ENCODE measurements around the gene SLC12A4.
"Not testable (repeated sequence)": the region's sequence is repeated elsewhere in the genome, so short reads cannot be mapped to it uniquely, and the experiment has no call there.

Gene SLC12A4

DNA sequence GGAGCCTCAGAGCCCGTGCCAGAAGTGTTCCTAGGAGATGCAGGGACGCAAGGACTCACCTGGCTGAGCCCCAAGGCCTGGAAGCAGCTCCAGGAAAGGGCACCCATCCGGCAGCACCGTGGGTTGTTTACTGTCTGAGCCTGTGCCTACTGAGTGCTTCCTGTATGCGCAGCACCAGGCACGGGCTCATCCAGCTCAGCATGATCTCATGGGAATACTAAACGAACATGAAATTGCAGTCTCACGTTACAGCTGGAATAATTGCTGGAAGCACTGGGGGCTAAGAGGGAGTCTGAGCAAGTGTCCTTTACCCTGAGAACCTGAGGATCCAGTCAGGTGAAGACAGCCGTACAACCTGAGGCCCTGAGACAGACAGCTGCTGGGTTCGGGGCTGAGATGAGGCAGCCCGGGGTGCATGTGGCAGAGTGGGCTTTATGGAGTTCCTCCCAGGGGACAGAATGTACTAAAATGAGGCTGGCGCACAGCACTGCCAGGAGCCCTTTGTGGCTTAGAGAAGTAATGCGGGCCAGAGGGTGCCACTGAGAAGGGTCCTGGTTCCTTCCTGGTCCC is 42.2 kb downstream of the SLC12A4 start:
- no peak for DNase-seq (ENCODE audit: low read depth)

DNA sequence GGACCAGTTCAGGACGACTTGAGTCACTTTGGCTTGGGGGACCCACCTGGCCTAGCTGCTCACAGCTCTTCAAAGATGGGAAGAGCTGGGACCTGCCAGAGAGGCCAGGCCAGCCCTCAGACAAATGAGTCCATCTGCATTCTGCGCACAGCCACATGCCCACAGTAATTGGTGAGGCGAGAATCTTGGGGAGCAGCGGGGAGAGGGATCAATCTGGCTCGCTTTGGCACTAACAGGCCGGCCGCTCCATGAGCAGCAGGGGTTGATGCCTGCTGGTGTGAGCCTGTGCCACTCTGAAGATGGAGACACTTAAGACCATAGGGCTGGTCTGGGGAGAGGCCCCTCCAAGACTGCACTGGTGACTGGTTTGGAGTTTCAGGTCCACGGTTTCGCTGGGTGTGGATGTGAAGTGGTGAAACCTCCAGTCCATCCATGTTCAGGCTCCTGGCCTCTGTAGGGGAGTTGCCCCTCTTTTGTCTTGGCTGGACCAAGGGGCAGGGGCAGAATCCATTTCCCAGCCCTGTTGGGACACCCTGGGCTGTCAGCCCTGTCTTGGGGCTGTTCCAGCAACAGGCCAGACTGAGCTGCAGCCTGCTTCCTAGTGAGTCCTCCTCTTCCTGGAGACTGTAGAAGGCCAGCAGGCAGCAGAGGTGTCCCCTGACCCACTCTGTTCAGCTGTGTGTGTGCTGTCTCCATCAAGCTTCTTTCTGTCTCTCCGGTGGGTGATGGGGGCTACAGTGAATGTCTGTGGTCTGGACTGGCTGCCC is 44.1 kb downstream of the SLC12A4 start:
- no peak for DNase-seq (ENCODE audit: low read depth)

DNA sequence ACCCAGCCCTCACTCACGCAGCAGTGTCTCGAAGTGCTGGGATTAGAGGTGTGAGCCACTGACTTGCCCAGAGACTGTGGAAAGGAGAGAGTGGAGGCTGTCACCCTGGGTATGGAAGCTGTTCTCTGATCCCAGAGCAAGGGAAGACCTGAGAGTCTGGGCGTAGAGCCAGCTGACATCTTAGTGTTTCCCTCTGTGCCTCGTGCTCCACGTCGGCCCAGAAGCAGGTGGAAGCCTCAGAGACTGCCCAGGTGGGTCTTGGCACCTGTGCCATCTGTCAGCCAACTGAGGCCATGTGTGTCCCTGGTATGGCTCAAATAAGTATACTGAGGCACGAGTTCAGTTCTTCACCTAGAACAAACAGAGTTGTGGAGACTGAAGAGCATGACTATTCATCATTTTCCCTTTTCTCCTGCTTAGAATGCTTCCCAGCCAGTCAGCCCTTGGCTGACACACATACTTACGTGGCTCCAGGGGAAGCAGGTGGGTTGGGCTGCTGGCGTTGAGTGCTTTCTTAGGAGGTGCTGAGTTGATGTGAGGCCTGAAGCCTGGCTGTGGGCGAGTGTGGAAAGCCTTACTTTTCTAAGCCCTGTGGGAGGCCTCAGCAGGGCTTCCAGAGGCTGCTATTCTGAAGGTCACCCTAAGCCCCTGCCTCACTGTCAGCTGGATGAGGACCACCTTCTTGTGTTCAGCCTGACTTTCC is 44.9 kb downstream of the SLC12A4 start:
- no peak for DNase-seq (ENCODE audit: low read depth)

DNA sequence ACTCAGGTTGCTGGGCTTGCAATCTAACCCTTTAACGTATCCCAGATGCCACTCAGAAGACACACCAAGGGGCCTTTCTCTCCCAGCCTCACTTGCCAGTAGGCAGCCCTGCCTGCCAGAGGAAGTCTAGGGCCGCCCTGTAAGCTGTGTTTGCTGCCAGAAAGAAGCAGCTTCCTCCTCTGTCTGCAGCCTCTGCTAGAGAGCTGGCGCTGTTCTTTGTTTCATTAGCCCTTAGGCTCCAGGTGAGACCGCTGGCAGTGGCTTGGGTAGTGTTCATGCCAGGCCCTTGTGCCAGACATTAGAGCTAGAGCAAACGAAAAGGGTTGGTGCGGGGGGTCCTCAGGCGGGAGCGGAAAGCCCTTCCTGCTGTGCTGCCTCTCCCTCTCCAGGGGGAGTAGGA is 45.7 kb downstream of the SLC12A4 start:
- DNase-seq (ENCODE audit: low read depth), result no peak

DNA sequence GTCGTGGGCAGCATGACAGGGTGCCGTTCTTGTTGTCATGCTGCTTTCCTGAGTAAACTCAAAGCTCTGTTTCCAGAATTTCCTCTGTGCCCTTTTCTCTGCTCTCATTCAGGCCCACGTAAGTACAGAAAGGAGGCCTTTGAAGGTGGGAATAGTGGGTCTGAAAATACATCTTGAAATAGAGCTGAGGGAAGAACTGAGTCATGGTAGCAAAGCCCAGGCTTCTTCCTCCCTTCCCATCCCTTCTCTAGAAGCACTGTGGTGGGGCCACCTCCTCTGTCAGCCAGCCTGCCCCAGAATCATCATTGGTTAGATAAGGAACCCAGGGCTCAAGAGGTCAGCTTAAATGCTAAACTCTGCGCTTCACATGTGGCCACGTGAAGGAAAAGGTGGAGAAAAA is 46.2 kb downstream of the SLC12A4 start:
- DNase-seq (ENCODE audit: low read depth), result no peak

DNA sequence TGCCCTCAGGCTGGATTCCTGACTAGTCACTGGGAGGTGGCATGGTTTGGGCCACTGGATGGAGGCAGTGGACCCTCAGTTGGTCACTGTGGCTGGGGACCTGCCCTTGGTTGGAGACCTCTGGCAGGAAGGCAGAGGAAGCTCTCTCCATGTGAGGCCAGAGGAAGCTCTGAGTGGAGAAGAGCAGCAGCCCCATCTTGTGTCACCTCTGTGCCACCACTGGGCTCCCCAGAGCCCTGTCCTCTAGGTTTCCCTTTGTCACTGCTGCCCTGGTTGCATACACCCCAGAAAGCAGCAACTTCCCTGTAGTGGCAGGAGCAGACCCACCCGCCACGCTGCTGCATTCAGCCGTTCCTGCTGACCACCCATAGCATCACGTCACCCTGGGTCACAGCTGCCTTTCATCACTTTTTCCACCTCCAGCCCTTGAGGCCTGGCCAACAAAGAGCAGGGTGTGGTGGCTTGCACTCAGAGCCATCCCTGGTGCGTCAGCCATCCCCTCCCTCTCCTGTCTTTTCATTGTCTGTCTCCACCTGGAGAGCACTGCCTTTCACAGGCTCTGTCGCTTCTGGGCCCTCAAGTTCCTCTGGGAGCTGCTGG is 48.7 kb downstream of the SLC12A4 start:
- DNase-seq (ENCODE audit: low read depth), result no peak

DNA sequence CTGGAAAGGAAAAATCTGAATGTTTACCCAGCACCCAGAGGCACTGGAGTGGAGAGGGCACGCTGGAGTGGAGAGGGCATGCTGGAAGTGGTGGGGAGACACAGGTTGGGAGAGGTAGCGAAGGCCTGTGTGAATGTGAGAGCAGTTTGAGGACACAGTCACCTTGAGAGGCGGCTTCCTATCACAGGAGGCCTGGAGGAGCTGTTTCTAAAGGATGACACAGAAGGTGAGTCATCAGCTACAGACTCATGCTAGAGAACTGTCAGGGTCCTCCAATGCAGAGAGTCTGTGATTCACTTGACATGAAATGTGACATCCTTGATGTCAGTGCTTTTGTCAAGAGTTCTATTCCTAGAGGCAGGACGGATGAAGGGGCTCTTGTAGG is 50.6 kb downstream of the SLC12A4 start:
- no peak for DNase-seq (ENCODE audit: low read depth)

DNA sequence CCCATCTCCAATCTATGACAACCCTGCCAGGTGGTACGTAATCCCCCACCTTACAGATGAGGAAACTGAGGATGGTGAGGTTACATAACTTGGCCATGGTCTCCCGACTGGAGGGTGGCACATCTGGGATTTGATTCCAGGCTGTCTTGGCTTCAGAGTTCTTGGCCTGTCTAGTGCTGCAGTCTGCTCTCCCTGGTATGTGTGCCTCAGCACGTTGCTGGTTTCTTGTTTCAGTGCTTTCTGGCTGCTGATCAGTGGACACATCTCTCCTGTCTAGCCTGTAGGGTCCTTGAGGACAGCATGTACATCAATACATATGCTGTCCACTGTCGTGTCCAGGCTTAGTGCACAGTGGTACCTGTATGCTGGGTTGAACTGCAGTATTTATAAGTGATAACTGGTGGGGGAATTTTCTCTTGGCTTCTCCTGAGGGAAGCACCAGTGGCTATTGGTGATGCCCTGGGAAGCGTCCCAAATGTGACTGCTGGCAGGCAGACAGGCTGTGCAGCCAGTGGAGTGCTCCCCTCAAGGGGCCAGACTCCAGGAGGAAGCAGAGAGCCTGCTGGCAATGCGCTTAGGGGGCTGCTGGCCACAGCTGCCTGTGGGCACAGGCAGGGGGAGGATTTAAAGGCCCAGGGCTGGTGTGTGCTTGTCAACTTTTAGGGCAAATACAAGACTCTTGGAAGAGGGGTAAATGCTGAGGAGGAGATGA is 51.1 kb downstream of the SLC12A4 start:
- no peak for DNase-seq (ENCODE audit: low read depth)

DNA sequence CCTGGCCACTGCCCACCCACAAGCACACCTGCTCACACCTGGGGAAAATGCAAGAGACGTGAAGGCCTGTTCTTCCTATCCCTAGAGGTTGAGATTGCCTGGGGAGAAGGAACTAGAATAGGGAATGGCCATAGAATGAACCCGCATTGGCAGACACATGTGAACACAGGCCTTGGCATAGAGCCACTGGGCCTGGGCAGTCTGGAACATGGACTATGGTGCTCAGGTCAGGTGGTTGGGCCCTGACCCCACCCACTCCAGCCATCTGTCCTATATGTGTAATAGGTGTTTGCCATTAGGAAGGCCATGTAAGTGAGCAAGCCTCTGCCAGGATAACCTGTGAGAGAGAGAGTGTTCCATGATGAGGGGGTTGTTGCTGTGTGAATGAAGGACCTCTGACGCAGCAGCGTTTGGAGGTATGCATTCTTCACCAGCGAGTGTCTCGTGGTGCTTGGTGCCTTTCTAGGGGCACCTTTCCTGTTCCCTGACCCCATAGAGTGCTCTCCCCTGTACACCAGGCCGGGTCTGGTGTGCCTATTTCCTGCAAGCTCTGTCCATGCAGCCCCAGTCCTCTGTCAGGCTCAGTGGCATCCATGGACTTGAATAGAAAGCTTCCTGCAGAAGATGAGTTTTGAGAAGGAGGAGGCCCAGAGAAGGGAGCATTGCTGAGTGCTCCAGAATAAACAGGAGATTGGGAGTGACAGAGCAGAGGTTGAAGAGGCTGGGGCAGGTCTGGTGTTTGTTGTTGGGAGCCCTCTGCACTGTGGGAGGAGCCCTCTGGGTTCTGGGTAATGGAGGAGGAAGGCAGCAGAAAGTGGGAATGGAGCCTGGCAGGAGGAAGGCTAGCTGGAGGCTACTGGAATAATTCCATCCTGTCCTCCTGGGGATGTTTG is 52.4 kb downstream of the SLC12A4 start:
- DNase-seq (ENCODE audit: low read depth), result no peak

DNA sequence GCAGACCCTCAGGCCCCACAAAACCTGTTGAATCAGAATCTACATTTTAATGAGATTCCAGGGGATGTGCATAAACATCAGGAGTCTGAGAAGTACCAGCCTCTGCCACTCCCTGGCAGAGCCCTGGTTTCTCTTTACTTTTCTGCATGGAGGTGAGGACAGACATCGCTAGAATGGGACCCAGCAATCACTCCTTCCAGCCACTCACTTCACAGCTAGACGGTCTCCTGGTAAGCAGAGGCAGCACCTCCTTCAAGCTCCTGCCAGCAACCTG is 53.0 kb downstream of the SLC12A4 start:
- DNase-seq (ENCODE audit: low read depth), result not testable (repeated sequence)

DNA sequence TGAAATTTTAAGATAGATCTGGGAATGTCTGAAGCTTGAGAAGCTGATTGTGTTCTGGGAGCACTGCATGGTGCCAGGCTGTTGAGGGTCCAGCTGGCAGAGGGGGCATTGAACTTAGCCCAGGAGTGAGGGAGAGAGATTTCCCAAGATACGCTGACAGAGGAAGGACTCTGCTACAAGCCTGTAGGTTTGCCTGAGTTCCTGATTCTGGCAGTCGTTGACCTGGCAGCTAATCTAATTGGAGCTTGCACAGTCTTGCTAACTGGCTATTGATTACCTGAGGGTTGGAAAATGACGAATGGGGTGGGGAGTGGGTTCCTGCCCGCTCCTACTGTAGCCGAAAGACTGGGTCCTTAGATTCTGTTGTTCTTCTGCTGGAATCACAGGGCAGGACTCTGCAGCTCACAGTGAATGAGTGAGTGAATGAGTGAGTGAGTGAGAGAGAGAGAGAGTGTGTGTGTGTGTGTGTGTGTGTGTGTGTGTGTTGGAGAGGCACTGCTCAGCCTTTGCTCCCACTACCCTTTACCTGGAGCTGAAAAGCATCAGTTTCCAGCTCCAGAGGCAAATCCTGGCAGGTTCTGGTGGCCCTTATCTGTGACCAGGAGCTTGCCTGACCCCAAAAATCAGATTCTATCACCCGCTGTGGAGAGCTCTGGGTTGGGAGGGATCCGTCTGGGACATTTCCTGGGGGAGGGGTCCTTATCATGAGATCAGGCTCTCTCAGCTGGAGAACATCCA is 53.5 kb downstream of the SLC12A4 start:
- no peak for DNase-seq (ENCODE audit: low read depth)

DNA sequence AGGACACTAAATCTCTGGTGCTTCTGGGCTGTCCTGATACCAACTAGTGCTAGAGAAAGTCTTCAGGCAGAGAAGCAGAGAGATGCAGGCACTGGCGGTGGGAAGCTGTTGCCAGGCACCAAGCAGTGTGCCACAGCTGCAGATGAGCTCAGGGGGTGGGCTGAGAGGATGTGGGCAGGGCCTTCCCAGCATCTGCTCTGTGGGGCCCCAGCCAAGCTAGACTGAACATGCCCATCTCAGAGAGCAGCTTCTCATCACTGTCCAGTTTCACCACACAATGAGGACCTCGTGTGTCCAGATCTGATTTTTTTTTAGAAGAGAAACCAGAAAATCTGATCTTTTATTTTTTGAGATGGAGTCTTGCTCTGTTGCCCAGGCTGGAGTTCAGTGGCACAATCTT is 58.3 kb downstream of the SLC12A4 start:
- no peak for DNase-seq (ENCODE audit: low read depth)

DNA sequence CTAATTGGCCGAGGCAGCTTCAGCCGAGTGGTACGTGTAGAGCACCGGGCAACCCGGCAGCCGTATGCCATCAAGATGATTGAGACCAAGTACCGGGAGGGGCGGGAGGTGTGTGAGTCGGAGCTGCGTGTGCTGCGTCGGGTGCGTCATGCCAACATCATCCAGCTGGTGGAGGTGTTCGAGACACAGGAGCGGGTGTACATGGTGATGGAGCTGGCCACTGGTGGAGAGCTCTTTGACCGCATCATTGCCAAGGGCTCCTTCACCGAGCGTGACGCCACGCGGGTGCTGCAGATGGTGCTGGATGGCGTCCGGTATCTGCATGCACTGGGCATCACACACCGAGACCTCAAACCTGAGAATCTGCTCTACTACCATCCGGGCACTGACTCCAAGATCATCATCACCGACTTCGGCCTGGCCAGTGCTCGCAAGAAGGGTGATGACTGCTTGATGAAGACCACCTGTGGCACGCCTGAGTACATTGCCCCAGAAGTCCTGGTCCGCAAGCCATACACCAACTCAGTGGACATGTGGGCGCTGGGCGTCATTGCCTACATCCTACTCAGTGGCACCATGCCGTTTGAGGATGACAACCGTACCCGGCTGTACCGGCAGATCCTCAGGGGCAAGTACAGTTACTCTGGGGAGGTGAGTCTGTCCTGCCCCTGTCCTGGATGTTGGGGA is 59.2 kb downstream of the SLC12A4 start:
- no peak for DNase-seq (ENCODE audit: low read depth)

DNA sequence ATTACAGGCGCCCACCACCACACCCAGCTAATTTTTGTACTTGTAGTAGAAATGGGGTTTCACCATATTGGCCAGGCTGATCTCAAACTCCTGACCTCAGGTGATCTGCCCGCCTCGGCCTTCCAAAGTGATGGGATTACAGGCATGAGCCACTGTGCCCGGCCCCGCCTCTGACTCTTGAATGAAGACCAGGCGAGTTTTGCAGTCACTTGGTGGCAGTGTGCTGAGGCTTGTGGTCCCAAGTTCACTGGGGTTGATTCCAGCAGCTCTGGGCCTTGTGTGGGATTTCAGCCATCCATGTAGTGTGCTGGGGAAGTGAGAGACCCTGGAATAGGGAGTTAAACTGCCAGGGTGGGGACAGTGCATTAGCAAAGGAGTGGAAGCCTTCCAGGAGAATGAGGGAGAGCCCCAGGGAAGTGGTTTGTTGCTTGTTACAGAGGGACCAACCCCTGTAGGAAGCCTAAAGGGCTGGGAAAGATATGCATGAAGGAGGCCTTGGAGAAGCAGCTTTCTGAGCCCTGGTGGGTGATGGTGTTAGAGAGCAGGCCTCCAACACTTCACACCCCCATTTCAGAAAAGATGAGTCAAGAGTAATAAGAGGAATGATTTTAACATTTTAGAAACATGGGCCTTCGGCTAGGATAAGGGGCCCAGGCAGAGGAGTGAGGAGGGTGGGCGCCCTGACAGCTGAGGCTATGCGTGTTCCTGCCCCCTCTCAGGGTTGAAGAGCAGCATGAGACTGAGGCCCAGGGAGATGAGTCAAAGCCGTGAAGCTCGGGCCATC is 60.8 kb downstream of the SLC12A4 start:
- DNase-seq (ENCODE audit: low read depth), result no peak

DNA sequence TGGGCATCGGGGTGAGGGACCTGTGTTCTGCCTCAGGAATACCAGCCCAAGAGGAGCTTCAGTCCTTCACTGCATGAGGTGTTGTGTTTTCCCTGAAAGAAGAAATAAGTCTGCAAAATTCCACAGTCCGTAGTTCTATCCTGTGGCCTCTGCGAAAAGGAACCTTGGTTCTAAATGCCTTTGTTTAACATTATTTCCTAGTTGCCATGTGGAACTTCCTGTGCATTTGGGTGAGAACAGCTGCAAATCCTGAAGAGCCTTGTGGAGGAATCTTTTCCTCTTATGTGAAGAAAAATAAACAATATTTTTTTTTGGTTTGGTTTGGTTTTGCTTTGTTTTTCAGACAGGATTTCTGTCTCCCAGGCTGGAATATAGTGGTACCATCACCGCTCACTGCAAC is 65.6 kb downstream of the SLC12A4 start:
- DNase-seq (ENCODE audit: low read depth), result no peak

DNA sequence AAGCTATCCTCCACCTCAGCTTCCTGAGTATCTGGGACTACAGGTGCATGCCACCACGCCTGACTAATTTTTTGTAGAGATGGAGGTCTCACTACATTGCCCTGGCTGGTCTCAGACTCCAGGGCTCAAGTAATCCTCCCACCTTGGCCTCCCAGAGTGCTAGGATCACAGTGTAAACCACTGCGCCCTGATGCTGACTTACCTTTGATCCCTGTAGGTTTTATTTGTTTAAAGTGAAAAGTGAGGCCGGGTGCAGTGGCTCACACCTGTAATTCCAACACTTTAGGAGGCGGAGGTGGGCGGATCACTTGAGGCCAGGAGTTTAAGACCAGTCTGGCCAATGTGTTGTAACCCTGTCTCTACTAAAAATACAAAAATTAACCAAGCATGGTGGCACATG is 66.7 kb downstream of the SLC12A4 start:
- no peak for DNase-seq (ENCODE audit: low read depth)

DNA sequence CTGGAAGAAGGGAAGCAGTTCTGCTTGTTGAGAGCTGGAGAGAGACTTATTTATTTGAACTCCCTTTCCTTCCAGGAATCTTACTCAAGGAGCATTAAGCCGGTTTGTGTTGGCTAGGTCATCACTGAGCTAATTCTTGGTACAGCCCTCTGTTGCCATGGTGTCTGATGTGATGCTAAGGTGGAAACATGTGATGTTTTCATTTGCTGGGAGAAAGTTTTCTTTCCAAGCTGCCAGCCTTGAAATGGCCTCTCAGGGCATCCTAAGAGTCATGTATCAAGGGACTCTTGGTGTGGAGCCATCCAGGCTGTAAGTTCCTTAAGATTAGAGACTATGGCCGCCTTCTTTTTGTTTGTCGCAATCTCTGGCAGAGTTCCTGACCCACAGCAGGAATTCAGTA is 71.2 kb downstream of the SLC12A4 start:
- no peak for DNase-seq (ENCODE audit: low read depth)

DNA sequence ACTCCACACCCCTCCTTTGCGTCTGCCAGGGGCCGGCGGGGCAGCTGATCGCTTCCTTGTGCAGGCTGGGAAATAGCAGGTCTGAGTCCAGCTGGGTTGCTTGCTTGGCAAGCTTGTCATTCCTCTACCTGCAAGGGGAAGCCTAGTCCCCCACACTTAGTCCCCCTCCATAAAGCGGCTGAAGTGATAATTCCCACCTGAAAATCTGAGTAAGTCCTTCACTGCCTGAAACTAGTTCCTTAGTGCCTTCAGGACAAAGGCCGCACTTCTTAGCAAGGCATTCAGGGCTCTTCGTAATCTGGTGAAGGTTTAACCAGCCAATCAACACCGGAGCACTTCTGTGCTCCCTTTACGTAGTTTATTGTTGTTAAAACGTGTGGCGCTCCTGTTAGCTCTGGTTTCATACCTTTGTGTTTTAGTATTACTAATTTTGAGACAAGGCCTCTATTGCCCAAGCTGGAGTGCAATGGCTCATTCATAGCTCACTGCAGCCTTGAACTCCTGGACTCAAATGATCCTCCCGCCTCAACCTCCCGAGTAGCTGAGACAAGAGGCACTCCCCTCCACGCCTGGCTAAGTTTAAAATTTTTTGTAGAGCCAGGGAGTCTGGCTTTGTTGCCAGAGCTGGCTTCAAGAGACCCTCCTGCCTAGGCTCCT is 74.6 kb downstream of the SLC12A4 start:
- no peak for DNase-seq (ENCODE audit: low read depth)

All from stimulated activated CD8-positive, alpha-beta memory T cell treated with anti-CD3 and anti-CD28 coated beads, Interleukin-15, amount 100 ng/mL, for 1 hour (primary cell).